OCI-LY7 (cell line): Measurements from ENCODE around the gene SCGN. TPM values are rescaled to one million over a fixed set of nuclear protein-coding genes. Genes with fewer than 3 reads are reported as not detected.

Source experiments
- BruUV-seq: library from RNA; stranded (reverse); fragments of 400-500 nt; replicated peaks from 2 replicates; lab custom pipeline; 2021; lab: Mats Ljungman, UMichigan
- CTCF ChIA-PET: fragments of 300-600 bp; sonication (Branson Sonifier 250); formaldehyde crosslinking; loops from one replicate; lab custom pipeline; 2022; ENCODE audit warnings: antibody characterized with exemption; ENCODE audit not compliant: unreplicated experiment; lab: Charles Lee
- POLR2A ChIA-PET: fragments of 300-600 bp; sonication (Branson Sonifier 250); formaldehyde crosslinking; loops from one replicate; lab custom pipeline; 2022; ENCODE audit warnings: antibody characterized with exemption; lab: Charles Lee
- DNase-seq: peaks from one replicate; pipeline ENCODE4 v3.0.0-alpha.2; 2015; ENCODE audit warnings: low spot score
- H2AFZ ChIP-seq: fragments of 200-600 bp; sonication (generic), shearing (Covaris generic); 2 replicates; pipeline ENCODE4 v1.6.1; 2014; ENCODE audit warnings: mild to moderate bottlenecking, antibody characterized with exemption, low read length, moderate library complexity
- H3K27ac ChIP-seq: fragments of 200-600 bp; sonication (generic); 2 replicates; pipeline ENCODE4 v1.5.1; 2014; ENCODE audit warnings: mixed run types, low read depth, mild to moderate bottlenecking, moderate library complexity, low read length, inconsistent platforms; ENCODE audit not compliant: poor library complexity, severe bottlenecking
- H3K36me3 ChIP-seq: fragments of 200-600 bp; sonication (generic); 2 replicates; pipeline ENCODE4 v1.6.1; 2014; ENCODE audit warnings: mild to moderate bottlenecking, antibody characterized with exemption, low read length, moderate library complexity, mixed read lengths; ENCODE audit not compliant: insufficient read depth
- H3K4me1 ChIP-seq: fragments of 200-600 bp; sonication (generic); 2 replicates; pipeline ENCODE4 v1.5.1; 2014; ENCODE audit warnings: mild to moderate bottlenecking, low read length; ENCODE audit not compliant: insufficient read depth, poor library complexity, severe bottlenecking
- H3K4me2 ChIP-seq: fragments of 200-600 bp; sonication (generic); 2 replicates; pipeline ENCODE4 v1.6.1; 2014; ENCODE audit warnings: mild to moderate bottlenecking, low read length
- H3K4me3 ChIP-seq: fragments of 200-600 bp; sonication (generic); 2 replicates; pipeline ENCODE4 v1.5.1; 2014; ENCODE audit warnings: mild to moderate bottlenecking, low read depth, low read length; ENCODE audit not compliant: poor library complexity, severe bottlenecking
- H3K79me2 ChIP-seq: fragments of 200-600 bp; sonication (generic); 2 replicates; pipeline ENCODE4 v1.6.1; 2016; ENCODE audit warnings: low read depth, mild to moderate bottlenecking, low read length, moderate library complexity, mixed read lengths; ENCODE audit not compliant: insufficient read depth
- H3K9me2 ChIP-seq: fragments of 200-600 bp; sonication (generic); 2 replicates; pipeline ENCODE4 v1.6.1; 2016; ENCODE audit warnings: mild to moderate bottlenecking, low read length, mixed read lengths; ENCODE audit not compliant: insufficient read depth
- H3K9me3 ChIP-seq: fragments of 200-600 bp; sonication (generic); 2 replicates; pipeline ENCODE4 v1.6.1; 2014; ENCODE audit warnings: mild to moderate bottlenecking, mixed run types, low read length, mixed read lengths
- H4K20me1 ChIP-seq: fragments of 200-600 bp; sonication (generic); 2 replicates; pipeline ENCODE4 v1.6.1; 2014; ENCODE audit warnings: mild to moderate bottlenecking, antibody characterized with exemption, low read length, moderate library complexity, mixed read lengths; ENCODE audit not compliant: insufficient read depth
- EZH2phosphoT487 ChIP-seq: fragments of 200-600 bp; sonication (generic); IDR thresholded peaks from 2 replicates; pipeline ENCODE4 v1.6.1; 2018; ENCODE audit warnings: low read depth, borderline replicate concordance, mild to moderate bottlenecking, mixed run types, antibody characterized with exemption, low read length, moderate library complexity, mixed read lengths
- intact Hi-C: fragments of 100-400 bp; cut with micrococcal nuclease; formaldehyde crosslinking; loops from one replicate; pipeline ENCODE4 v1.10.0; 2022; ENCODE audit not compliant: unreplicated experiment
- total RNA-seq, 2 experiments: library from RNA; depleted of rRNA in 1 of 2; stranded (reverse); fragments of >200 nt in 1 of 2; shearing (Covaris generic) in 1 of 2; gene quantifications; 2 replicates each; pipeline ENCODE4 v1.2.3, GENCODE V29; 2014 to 2022
- TF ChIP-seq, protein P1 (sequence below): fragments of 200-600 bp; sonication (generic); conservative IDR thresholded peaks from 2 replicates; pipeline ENCODE4 v1.5.1; 2014; ENCODE audit warnings: mild to moderate bottlenecking, antibody characterized with exemption, low read length, moderate library complexity, mixed read lengths

Gene SCGN
- total RNA-seq, 2 experiments from 2014 or later = not detected

DNA sequence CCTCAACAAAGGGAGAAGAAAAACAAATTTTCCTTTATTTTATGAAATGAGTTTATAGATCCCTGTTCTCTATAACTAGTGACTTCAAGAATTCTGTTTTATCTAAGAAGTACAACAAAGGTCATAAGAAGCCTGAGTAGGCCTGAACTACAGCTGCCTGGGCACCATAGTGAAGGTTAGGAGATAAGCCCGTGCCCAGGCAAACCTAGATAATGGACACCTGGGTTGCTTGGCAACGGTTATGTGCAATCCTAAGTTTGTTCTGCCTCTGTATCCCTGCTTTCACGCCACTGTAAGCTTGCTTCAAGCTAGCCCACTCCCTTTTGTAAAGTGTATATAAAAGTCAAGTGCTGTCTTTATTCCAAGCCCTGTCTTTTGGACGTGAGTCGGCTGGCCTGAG is 23.2 kb downstream of the SCGN start:
- no peaks in the 10 kb centered on the region for H3K9me2 ChIP-seq
- BruUV-seq = no TSS peak
- H3K36me3 ChIP-seq = no peaks in the 10 kb centered on the region
- H3K79me2 ChIP-seq = no peaks in the 10 kb centered on the region
- no peak overlapping the region for H3K4me3 ChIP-seq
- no peak for DNase-seq
- no peak overlapping the region for H3K27ac ChIP-seq
- no peaks in the 10 kb centered on the region for H3K4me1 ChIP-seq
- ChIA-PET POLR2A (interaction anchor here (0.6 kb wide), 1 partner anchor 49 kb away, joined by 3 read pairs; no protein-coding TSS in a partner anchor), CTCF (no interaction called here)
- no peak overlapping the region for H2AFZ ChIP-seq
- no peaks in the 10 kb centered on the region for H4K20me1 ChIP-seq
- H3K4me2 ChIP-seq = no peak overlapping the region
- intact Hi-C loops = no loop called here
- TF ChIP-seq, protein P1, sequence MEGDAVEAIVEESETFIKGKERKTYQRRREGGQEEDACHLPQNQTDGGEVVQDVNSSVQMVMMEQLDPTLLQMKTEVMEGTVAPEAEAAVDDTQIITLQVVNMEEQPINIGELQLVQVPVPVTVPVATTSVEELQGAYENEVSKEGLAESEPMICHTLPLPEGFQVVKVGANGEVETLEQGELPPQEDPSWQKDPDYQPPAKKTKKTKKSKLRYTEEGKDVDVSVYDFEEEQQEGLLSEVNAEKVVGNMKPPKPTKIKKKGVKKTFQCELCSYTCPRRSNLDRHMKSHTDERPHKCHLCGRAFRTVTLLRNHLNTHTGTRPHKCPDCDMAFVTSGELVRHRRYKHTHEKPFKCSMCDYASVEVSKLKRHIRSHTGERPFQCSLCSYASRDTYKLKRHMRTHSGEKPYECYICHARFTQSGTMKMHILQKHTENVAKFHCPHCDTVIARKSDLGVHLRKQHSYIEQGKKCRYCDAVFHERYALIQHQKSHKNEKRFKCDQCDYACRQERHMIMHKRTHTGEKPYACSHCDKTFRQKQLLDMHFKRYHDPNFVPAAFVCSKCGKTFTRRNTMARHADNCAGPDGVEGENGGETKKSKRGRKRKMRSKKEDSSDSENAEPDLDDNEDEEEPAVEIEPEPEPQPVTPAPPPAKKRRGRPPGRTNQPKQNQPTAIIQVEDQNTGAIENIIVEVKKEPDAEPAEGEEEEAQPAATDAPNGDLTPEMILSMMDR = no peak
- no peak for TF ChIP-seq EZH2phosphoT487
- H3K9me3 ChIP-seq = no peaks in the 10 kb centered on the region

DNA sequence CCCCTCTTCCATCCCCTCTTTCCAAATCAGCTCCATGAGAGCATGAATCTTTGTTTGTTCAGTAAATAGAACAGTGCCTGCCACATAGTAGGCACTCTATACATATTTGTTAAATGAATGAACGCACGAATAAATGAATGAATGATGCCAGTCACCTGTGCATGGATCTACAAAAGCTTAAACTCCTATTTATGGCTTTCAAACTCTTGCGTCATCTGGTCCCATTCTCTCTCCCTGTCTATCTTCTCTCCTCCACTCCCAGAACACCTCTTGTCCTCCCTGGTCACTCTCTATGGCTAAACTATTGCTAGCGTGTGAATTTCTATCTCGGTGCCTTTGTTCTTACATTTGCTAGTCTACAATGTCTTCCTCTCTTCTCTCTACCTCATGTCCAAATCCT is 24.8 kb downstream of the SCGN start:
- BruUV-seq = no TSS peak
- no peak overlapping the region for H2AFZ ChIP-seq
- no peak overlapping the region for H3K27ac ChIP-seq
- no peak overlapping the region for H3K4me3 ChIP-seq
- H3K79me2 ChIP-seq = no peaks in the 10 kb centered on the region
- no peak for DNase-seq
- CTCF ChIA-PET = no interaction called here
- no peaks in the 10 kb centered on the region for H4K20me1 ChIP-seq
- intact Hi-C loops = no loop called here
- POLR2A ChIA-PET = no interaction called here
- H3K4me1 ChIP-seq = no peaks in the 10 kb centered on the region
- H3K4me2 ChIP-seq = no peak overlapping the region
- H3K9me3 ChIP-seq = no peaks in the 10 kb centered on the region
- H3K36me3 ChIP-seq = no peaks in the 10 kb centered on the region
- TF ChIP-seq, protein P1 = no peak
- no peaks in the 10 kb centered on the region for H3K9me2 ChIP-seq

DNA sequence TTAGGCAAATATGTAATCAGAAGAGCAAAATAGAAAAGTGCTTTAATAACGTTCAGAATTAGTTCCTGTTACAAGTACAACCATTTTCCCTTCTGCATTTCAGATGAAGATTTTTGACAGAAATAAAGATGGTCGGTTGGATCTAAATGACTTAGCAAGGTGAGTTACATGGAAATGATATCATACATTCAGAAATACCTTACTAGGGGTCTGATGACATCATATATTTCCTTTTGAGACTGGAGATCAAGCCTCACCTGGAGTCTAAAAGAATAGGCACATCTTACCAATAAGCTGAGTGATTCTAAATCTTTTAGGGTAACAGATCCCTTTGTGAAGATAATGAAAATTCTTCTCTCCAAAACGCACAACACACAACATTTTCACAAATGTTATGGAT is 29.8 kb downstream of the SCGN start:
- ChIA-PET POLR2A (no interaction called here), CTCF (no interaction called here)
- Histone ChIP-seq H3K9me2 (no peaks in the 10 kb centered on the region), H3K9me3 (no peaks in the 10 kb centered on the region), H4K20me1 (no peaks in the 10 kb centered on the region), H2AFZ (no peak overlapping the region), H3K4me2 (no peak overlapping the region), H3K36me3 (no peaks in the 10 kb centered on the region), H3K27ac (no peak overlapping the region), H3K4me3 (no peak overlapping the region), H3K79me2 (no peaks in the 10 kb centered on the region), H3K4me1 (no peaks in the 10 kb centered on the region)
- intact Hi-C loops = no loop called here
- no TSS peak for BruUV-seq
- TF ChIP-seq, protein P1 = no peak
- TF ChIP-seq EZH2phosphoT487 = no peak
- no peak for DNase-seq
